ENCODE results near the gene ARPP21. TPM values are rescaled to one million over a fixed set of nuclear protein-coding genes. Genes with fewer than 3 reads are reported as not detected.

ARPP21 gene
- polyA plus RNA-seq, 1 of the 3 experiments (the other 2 are of a cell fraction), result 1.6 TPM

DNA sequence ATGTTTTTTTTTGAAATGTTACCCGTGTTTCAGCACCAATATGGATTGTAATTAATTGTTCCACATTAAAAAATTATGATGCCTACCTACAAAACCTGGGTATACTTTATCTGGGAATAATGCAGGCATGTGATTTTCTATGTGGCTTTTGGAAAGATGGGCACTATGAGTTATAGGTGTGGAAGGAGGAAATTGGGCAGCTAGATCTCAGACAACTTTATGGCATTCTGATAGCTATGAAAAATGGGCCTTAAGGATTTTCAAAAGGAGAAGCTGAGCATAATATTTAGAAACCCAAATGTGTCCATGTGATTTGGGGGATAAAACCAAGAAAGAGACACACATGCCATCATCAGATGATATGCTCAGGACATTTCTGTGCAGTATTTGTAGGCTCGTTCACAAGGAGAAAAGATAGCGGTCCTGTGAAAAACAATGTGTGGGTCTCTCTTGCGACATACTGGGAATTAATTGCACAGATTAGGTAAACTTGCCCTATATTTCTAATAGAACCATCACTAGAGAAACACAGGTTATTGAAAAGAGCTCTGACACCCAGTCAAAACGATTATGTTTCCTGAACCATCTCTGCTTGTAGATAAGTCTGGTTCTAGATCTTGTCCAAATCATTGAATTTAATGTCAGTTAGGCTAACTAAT lies 35.3 kb downstream of the ARPP21 start:
- Histone ChIP-seq H3K27me3 (ENCODE audit: insufficient read depth) (no peaks in the 10 kb centered on the region), H3K9ac (no peak overlapping the region), H3K4me3 (ENCODE audit: low read depth in 2 of 2, low read length in 1 of 2) (no peak overlapping the region), H2AFZ (ENCODE audit: low read depth) (no peak overlapping the region), H3K79me2 (ENCODE audit: insufficient read depth) (no peaks in the 10 kb centered on the region), H4K20me1 (ENCODE audit: insufficient read depth) (no peaks in the 10 kb centered on the region), H3K4me2 (no peak overlapping the region), H3K36me3 (replicated peaks in 1 of 2; ENCODE audit: control insufficient read depth in 1 of 2, insufficient read depth in 2 of 2, low read length in 1 of 2) (no peaks in the 10 kb centered on the region), H3K27ac (ENCODE audit: low read depth in 2 of 2, low read length in 1 of 2) (no peak overlapping the region), H3K9me2 (no peaks in the 10 kb centered on the region), H3K9me3 (no peaks in the 10 kb centered on the region), H3K4me1 (ENCODE audit: control insufficient read depth in 1 of 2, insufficient read depth in 2 of 2, low read depth in 1 of 2, low read length in 1 of 2) (peaks cover 0 to 5% of the 10 kb centered on the region in 2 experiments; a peak in 2 of 4 replicates), H3F3A (replicated peaks; ENCODE audit: insufficient read depth) (no peaks in the 10 kb centered on the region)
- ChIA-PET CTCF (interaction anchor here (0.7 kb wide), 1 partner anchor 1695 kb away, joined by 3 read pairs; no protein-coding TSS in a partner anchor), POLR2A (no interaction called here)
- no peak for TF ChIP-seq MEF2A (IDR thresholded peaks at IDR 0.05; ENCODE audit: borderline replicate concordance, low read depth)
- no peak for TF ChIP-seq GATA2 (CRISPR knock-in tag; IDR thresholded peaks at IDR 0.05)
- TF ChIP-seq RCOR1 (IDR thresholded peaks at IDR 0.05; ENCODE audit: low read length), result no peak
- TF ChIP-seq, protein P1, sequence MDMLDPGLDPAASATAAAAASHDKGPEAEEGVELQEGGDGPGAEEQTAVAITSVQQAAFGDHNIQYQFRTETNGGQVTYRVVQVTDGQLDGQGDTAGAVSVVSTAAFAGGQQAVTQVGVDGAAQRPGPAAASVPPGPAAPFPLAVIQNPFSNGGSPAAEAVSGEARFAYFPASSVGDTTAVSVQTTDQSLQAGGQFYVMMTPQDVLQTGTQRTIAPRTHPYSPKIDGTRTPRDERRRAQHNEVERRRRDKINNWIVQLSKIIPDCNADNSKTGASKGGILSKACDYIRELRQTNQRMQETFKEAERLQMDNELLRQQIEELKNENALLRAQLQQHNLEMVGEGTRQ (IDR thresholded peaks at IDR 0.05; ENCODE audit: borderline replicate concordance, low read depth, low read length), result no peak
- no peak for TF ChIP-seq POLR2AphosphoS5 (IDR thresholded peaks at IDR 0.05; ENCODE audit: low read depth, low read length)
- TF ChIP-seq, protein P2, sequence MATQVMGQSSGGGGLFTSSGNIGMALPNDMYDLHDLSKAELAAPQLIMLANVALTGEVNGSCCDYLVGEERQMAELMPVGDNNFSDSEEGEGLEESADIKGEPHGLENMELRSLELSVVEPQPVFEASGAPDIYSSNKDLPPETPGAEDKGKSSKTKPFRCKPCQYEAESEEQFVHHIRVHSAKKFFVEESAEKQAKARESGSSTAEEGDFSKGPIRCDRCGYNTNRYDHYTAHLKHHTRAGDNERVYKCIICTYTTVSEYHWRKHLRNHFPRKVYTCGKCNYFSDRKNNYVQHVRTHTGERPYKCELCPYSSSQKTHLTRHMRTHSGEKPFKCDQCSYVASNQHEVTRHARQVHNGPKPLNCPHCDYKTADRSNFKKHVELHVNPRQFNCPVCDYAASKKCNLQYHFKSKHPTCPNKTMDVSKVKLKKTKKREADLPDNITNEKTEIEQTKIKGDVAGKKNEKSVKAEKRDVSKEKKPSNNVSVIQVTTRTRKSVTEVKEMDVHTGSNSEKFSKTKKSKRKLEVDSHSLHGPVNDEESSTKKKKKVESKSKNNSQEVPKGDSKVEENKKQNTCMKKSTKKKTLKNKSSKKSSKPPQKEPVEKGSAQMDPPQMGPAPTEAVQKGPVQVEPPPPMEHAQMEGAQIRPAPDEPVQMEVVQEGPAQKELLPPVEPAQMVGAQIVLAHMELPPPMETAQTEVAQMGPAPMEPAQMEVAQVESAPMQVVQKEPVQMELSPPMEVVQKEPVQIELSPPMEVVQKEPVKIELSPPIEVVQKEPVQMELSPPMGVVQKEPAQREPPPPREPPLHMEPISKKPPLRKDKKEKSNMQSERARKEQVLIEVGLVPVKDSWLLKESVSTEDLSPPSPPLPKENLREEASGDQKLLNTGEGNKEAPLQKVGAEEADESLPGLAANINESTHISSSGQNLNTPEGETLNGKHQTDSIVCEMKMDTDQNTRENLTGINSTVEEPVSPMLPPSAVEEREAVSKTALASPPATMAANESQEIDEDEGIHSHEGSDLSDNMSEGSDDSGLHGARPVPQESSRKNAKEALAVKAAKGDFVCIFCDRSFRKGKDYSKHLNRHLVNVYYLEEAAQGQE (IDR thresholded peaks at IDR 0.05; ENCODE audit: low read depth, low read length), result no peak
- no peak for TF ChIP-seq NRF1 (IDR thresholded peaks at IDR 0.05; ENCODE audit: low read depth, low read length)
- TF ChIP-seq, protein P3, sequence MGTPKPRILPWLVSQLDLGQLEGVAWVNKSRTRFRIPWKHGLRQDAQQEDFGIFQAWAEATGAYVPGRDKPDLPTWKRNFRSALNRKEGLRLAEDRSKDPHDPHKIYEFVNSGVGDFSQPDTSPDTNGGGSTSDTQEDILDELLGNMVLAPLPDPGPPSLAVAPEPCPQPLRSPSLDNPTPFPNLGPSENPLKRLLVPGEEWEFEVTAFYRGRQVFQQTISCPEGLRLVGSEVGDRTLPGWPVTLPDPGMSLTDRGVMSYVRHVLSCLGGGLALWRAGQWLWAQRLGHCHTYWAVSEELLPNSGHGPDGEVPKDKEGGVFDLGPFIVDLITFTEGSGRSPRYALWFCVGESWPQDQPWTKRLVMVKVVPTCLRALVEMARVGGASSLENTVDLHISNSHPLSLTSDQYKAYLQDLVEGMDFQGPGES (IDR thresholded peaks at IDR 0.05; ENCODE audit: low read depth, low read length), result no peak
- no peak for TF ChIP-seq SMC3 (IDR thresholded peaks at IDR 0.05; ENCODE audit: low read depth, low read length)
- no peak for TF ChIP-seq FOXJ3 (CRISPR knock-in tag; IDR thresholded peaks at IDR 0.05)
- TF ChIP-seq FOSL2 (IDR thresholded peaks at IDR 0.05; ENCODE audit: borderline replicate concordance, low read depth), result no peak
- TF ChIP-seq TCF12 (IDR thresholded peaks at IDR 0.05), result no peak
- no peak for TF ChIP-seq MXI1 (IDR thresholded peaks at IDR 0.05; ENCODE audit: low read depth, low read length)
- no peak for TF ChIP-seq ELF1 (IDR thresholded peaks at IDR 0.05)
- TF ChIP-seq, protein P4, sequence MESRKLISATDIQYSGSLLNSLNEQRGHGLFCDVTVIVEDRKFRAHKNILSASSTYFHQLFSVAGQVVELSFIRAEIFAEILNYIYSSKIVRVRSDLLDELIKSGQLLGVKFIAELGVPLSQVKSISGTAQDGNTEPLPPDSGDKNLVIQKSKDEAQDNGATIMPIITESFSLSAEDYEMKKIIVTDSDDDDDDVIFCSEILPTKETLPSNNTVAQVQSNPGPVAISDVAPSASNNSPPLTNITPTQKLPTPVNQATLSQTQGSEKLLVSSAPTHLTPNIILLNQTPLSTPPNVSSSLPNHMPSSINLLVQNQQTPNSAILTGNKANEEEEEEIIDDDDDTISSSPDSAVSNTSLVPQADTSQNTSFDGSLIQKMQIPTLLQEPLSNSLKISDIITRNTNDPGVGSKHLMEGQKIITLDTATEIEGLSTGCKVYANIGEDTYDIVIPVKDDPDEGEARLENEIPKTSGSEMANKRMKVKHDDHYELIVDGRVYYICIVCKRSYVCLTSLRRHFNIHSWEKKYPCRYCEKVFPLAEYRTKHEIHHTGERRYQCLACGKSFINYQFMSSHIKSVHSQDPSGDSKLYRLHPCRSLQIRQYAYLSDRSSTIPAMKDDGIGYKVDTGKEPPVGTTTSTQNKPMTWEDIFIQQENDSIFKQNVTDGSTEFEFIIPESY (IDR thresholded peaks at IDR 0.05; ENCODE audit: borderline replicate concordance, low read depth), result no peak
- no peak for TF ChIP-seq RFX5 (IDR thresholded peaks at IDR 0.05; ENCODE audit: low read length)
- TF ChIP-seq FOXM1 (IDR thresholded peaks at IDR 0.05; ENCODE audit: low read depth), result no peak
- WGBS (ENCODE audit: low lambda C conversion rate), result 56% methylated on average over 5 of the region's 5 CpGs
- DNase-seq, result no peak

Measured in SK-N-SH (cell line).